Neural progenitor cell (in vitro differentiated cells): ENCODE data around the gene ASPA.

ENCODE experiments used
- CTCF ChIP-seq: fragments of 200-600 bp; sonication (generic); IDR thresholded peaks from 2 replicates; pipeline ENCODE4 v1.5.1; 2017; ENCODE audit warnings: antibody characterized with exemption, mild to moderate bottlenecking
- EZH2 ChIP-seq: fragments of 200-600 bp; sonication (generic); IDR thresholded peaks from 2 replicates; pipeline ENCODE4 v1.6.1; 2017; ENCODE audit warnings: antibody characterized with exemption, mild to moderate bottlenecking, moderate library complexity
- EZH2phosphoT487 ChIP-seq: fragments of 200-600 bp; sonication (generic); IDR thresholded peaks from 2 replicates; pipeline ENCODE4 v1.6.1; 2017; ENCODE audit warnings: antibody characterized with exemption

GRCh38 chr17:3482852-3483251, 7.1 kb downstream of the ASPA start:
- TF ChIP-seq CTCF (no peak), EZH2 (no peak), EZH2phosphoT487 (no peak)
